Measurements from ENCODE around the gene PDE7B. TPM values are rescaled to one million over a fixed set of nuclear protein-coding genes. Genes with fewer than 3 reads are reported as not detected.

PDE7B gene
- total RNA-seq = 10 to 100 TPM in 1 of 4 donors, 1 to 10 TPM in 3; 7.8 to 13.7 (median 8.6) TPM

GRCh38 chr6:135851442-135852271 is at the start of gene PDE7B:
PDE7B (plus strand) TSS chr6:135851701.
- H3K4me1 ChIP-seq = peaks cover 19 to 39% of the 10 kb centered on the region in 2 donors
- H3K9me3 ChIP-seq = no peaks in the 10 kb centered on the region
- peak within 1 kb of the TSS in 1 of 3 donors; percentile 11 for H3K4me3 ChIP-seq (replicated peaks in 1 of 3)
- TF ChIP-seq POLR2A (IDR thresholded peaks at IDR 0.05) (peak in 1 of 2 donors; percentile 94), CTCF (IDR thresholded peaks at IDR 0.05) (no peak)
- intact Hi-C loops (cut with DNase I) = no loop called here
- peak; percentile 81 to 86 for DNase-seq
- 19 to 20% methylated on average over 12 of the region's 12 CpGs for WGBS, 2 donors
- peak within 1 kb of the TSS; percentile 25 to 71 (median 46) for H3K27ac ChIP-seq
- H3K27me3 ChIP-seq = no peaks in the 10 kb centered on the region
- no peaks in the 10 kb centered on the region for H3K36me3 ChIP-seq

DNA sequence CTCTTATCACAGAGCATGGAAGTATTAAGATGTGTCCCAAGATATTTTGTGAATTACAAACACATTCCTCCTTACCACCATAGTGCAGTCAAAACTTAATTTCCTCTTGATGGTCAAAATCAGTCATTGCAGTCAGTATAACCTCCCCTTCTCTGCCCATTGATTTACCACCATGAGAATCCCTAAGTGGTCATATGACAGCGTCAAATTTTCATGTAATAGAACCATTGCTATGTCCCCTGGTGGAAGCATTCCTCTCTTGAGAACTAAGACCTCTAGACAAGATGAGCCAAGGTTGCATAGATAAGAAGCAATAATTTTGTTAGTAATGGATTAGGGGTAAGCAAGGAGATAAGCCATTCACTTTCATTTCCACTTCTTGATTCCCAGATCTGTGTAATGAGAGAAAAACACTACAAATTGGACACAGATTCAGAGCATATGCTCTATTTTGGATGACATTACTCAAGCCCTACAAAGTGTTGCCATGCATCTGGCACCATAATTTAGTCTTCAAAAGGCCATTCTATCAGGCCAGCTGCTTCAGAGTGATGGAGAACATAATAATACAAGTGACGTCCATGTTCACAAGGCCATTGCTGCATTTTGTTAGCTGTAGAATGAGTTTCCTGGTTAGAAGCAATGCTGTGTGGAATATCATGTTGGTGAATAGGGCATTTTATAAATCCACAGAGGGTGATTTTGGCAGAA is 49.6 kb upstream of the PDE7B start:
- intact Hi-C loops (cut with DNase I) = no loop called here
- TF ChIP-seq POLR2A (IDR thresholded peaks at IDR 0.05) = no peak
- TF ChIP-seq CTCF (IDR thresholded peaks at IDR 0.05) = no peak
- Histone ChIP-seq H3K9me3 (no peaks in the 10 kb centered on the region), H3K4me1 (no peaks in the 10 kb centered on the region), H3K36me3 (no peaks in the 10 kb centered on the region), H3K27ac (no peak overlapping the region), H3K27me3 (no peaks in the 10 kb centered on the region), H3K4me3 (replicated peaks in 1 of 3) (no peak overlapping the region)
- DNase-seq = no peak
- 80 to 94% methylated on average over 2 of the region's 2 CpGs for WGBS, 2 donors

- WGBS, 2 donors = 67 to 71% methylated on average over 5 of the region's 5 CpGs
Measured at GRCh38 chr6:135810486-135810885, 41.0 kb upstream of the PDE7B start.

GRCh38 chr6:135811170-135811569 is 40.3 kb upstream of the PDE7B start:
- Histone ChIP-seq H3K36me3 (no peaks in the 10 kb centered on the region), H3K4me1 (no peaks in the 10 kb centered on the region), H3K27ac (no peak overlapping the region), H3K9me3 (no peaks in the 10 kb centered on the region), H3K4me3 (replicated peaks in 1 of 3) (no peak overlapping the region), H3K27me3 (no peaks in the 10 kb centered on the region)
- 86 to 91% methylated on average over 2 of the region's 2 CpGs for WGBS, 2 donors
- no peak for TF ChIP-seq POLR2A (IDR thresholded peaks at IDR 0.05)
- no peak for TF ChIP-seq CTCF (IDR thresholded peaks at IDR 0.05)
- no peak for DNase-seq
- intact Hi-C loops (cut with DNase I) = no loop called here

More at GRCh38 chr6:135810486-135810885, 41.0 kb upstream of the PDE7B start:
- no peaks in the 10 kb centered on the region for H3K4me1 ChIP-seq
- H3K27ac ChIP-seq = no peak overlapping the region
- no peak for DNase-seq
- intact Hi-C loops (cut with DNase I) = no loop called here
- TF ChIP-seq CTCF (IDR thresholded peaks at IDR 0.05) (no peak), POLR2A (IDR thresholded peaks at IDR 0.05) (no peak)
- no peaks in the 10 kb centered on the region for H3K9me3 ChIP-seq
- no peak overlapping the region for H3K4me3 ChIP-seq (replicated peaks in 1 of 3)
- no peaks in the 10 kb centered on the region for H3K27me3 ChIP-seq
- no peaks in the 10 kb centered on the region for H3K36me3 ChIP-seq

Data from thyroid gland (tissue), 4 donors.